ENCODE measurements around the gene FPR3.

Gene FPR3

DNA sequence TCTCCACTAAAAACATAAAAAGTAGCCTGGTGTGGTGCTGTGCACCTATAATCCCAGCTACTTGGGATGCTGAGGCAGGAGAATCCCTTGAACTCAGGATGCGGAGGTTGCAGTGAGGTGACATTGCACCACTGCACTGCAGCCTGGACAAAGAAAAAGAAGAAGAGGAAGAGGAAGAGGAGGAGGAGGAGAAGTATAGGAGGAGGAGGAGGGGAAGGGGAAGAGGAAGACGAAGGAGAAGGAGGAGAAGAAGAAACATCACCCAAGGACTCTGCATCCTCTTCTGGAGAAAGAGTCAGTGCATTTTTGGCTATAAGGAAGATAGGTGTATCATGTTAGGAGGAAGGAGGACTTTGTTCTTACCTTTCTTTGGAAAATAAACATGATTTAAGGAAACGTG lies 13.0 kb upstream of the FPR3 start:
- TF ChIP-seq CTCF (IDR thresholded peaks at IDR 0.05; ENCODE audit: control insufficient read depth, insufficient read depth, low read depth, low read length, missing control alignments), result no peak
- no peak overlapping the region for H3K4me3 ChIP-seq (ENCODE audit: control insufficient read depth, low read depth, low read length)
- no peak for DNase-seq (ENCODE audit: low read depth)

DNA sequence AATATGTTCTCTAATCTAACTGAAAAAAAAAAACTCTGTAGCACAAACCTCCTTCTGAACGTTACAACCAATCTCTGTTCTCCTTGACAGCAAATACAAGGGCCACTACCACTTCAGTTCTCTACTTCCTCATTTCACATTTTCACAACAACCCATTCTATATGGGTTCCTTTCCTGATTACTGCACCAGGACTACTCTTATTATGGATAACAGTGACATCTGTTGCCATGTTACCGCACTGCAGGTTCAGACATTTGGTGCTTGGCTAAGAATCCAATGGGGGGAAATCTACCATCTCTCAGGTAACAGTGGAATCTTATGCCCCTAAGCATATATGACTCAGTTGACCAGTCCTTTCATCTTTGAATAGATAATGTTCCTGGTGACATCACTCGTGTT lies 11.6 kb upstream of the FPR3 start:
- no peak overlapping the region for H3K4me3 ChIP-seq (ENCODE audit: control insufficient read depth, low read depth, low read length)
- peak; percentile 44 for TF ChIP-seq CTCF (IDR thresholded peaks at IDR 0.05; ENCODE audit: control insufficient read depth, insufficient read depth, low read depth, low read length, missing control alignments)
- DNase-seq (ENCODE audit: low read depth), result no peak

- no peak for TF ChIP-seq CTCF (IDR thresholded peaks at IDR 0.05; ENCODE audit: control insufficient read depth, insufficient read depth, low read depth, low read length, missing control alignments)
- DNase-seq (ENCODE audit: low read depth), result no peak
- no peak overlapping the region for H3K4me3 ChIP-seq (ENCODE audit: control insufficient read depth, low read depth, low read length)
Measured at GRCh38 chr19:51784109-51784785, 10.7 kb upstream of the FPR3 start.

DNA sequence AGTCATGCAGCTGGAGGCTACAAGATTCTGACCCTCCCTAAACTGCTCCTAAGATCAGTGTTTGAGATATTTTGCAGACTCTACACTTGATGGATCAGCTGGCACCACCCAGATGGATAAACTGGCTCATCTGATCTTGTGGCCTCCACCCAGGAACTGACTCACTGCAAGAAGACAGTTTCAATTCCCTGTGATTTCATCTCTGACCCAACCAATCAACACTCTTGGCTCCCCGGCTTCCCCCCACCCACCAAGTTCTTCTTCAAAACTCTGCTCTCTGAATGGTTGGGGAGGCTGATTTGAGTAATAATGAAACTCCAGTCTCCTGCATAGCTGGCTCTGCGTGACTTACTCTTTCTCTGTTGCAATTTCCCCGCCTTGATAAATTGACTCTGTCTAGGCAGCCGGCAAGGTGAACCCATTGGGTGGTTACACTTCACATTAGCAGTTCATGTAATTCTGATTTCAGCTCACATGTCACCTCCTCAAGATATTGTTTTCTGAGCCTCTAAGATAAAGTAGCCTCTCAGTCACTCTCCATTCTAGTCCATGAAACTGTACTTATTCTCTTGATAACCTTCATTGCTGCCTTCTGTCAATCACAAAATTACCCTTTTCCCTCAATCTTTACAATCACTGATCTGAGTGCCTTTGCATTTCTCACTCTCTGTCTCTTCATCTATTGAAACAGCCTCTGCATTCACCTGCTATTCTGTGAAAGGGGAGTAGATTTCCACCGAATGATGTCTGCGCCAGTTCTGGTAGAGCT lies 9.9 kb upstream of the FPR3 start:
- DNase-seq (ENCODE audit: low read depth), result peak; percentile 86
- no peak overlapping the region for H3K4me3 ChIP-seq (ENCODE audit: control insufficient read depth, low read depth, low read length)
- no peak for TF ChIP-seq CTCF (IDR thresholded peaks at IDR 0.05; ENCODE audit: control insufficient read depth, insufficient read depth, low read depth, low read length, missing control alignments)

- no peak overlapping the region for H3K4me3 ChIP-seq (ENCODE audit: control insufficient read depth, low read depth, low read length)
- no peak for TF ChIP-seq CTCF (IDR thresholded peaks at IDR 0.05; ENCODE audit: control insufficient read depth, insufficient read depth, low read depth, low read length, missing control alignments)
- DNase-seq (ENCODE audit: low read depth), result no peak
Measured at GRCh38 chr19:51786646-51787494, 8.1 kb upstream of the FPR3 start.

- no peak for DNase-seq (ENCODE audit: low read depth)
- no peak overlapping the region for H3K4me3 ChIP-seq (ENCODE audit: control insufficient read depth, low read depth, low read length)
- TF ChIP-seq CTCF (IDR thresholded peaks at IDR 0.05; ENCODE audit: control insufficient read depth, insufficient read depth, low read depth, low read length, missing control alignments), result no peak
Measured at GRCh38 chr19:51788029-51788428, 6.9 kb upstream of the FPR3 start.

All from AG09309 (cell line).